Spleen (tissue), 11 donors: ENCODE measurements around the gene CDH15. TPM values are rescaled to one million over a fixed set of nuclear protein-coding genes. Genes with fewer than 3 reads are reported as not detected.

Source experiments
- DNase-seq: peaks from one replicate; pipeline ENCODE4 v3.0.0-alpha.2; 2020
- H3K27ac ChIP-seq, 8 donors: fragments of 200-600 bp; sonication (generic) in 7 of 8; 1 replicate in 4 of 8; 2 replicates in 4 of 8; pipeline versions ENCODE4 v1.5.0 to v1.8.0; 2016 to 2021; ENCODE audit warnings: inconsistent platforms in 4 of 8, mild to moderate bottlenecking in 4 of 8, moderate library complexity in 1 of 8
- H3K27me3 ChIP-seq, 7 donors: fragments of 200-600 bp; sonication (generic) in 6 of 7; replicated peaks in 1 of 7; 1 replicate in 4 of 7; 2 replicates in 3 of 7; pipeline versions ENCODE4 v1.5.0 to v1.8.0; 2016 to 2021; ENCODE audit warnings: inconsistent platforms in 3 of 7, mild to moderate bottlenecking in 1 of 7
- H3K36me3 ChIP-seq, 6 donors: fragments of 200-600 bp; sonication (generic) in 5 of 6; 1 replicate in 4 of 6; 2 replicates in 2 of 6; pipeline versions ENCODE4 v1.5.0 to v1.8.0; 2016 to 2021; ENCODE audit warnings: inconsistent platforms in 2 of 6
- H3K4me1 ChIP-seq, 6 donors: fragments of 200-600 bp; sonication (generic) in 5 of 6; 1 replicate in 3 of 6; 2 replicates in 3 of 6; pipeline versions ENCODE4 v1.5.0 to v1.8.0; 2016 to 2021; ENCODE audit warnings: inconsistent platforms in 3 of 6
- H3K4me3 ChIP-seq, 8 donors: fragments of 200-600 bp; sonication (generic) in 7 of 8; 1 replicate in 4 of 8; 2 replicates in 4 of 8; pipeline versions ENCODE4 v1.5.0 to v1.8.0; 2016 to 2021; ENCODE audit warnings: inconsistent platforms in 4 of 8, mild to moderate bottlenecking in 4 of 8, moderate library complexity in 2 of 8
- H3K9me3 ChIP-seq, 8 donors: fragments of 200-600 bp; sonication (generic) in 7 of 8; 1 replicate in 4 of 8; 2 replicates in 4 of 8; pipeline versions ENCODE4 v1.5.0 to v1.8.0; 2016 to 2021; ENCODE audit warnings: inconsistent platforms in 4 of 8
- POLR2A ChIP-seq, 3 donors: fragments of 450-650 bp; IDR thresholded peaks; one replicate each; pipeline ENCODE4 v1.5.1; 2017; ENCODE audit warnings: antibody characterized with exemption in 3 of 3, mild to moderate bottlenecking in 1 of 3
- POLR2AphosphoS5 ChIP-seq, 3 donors: sonication (generic); formaldehyde crosslinking; IDR thresholded peaks; one replicate each; pipeline ENCODE4 v1.5.1; 2017; ENCODE audit warnings: antibody characterized with exemption in 3 of 3
- WGBS, 5 donors: extraction: QIAGEN DNeasy Blood & Tissue Kit in 3 of 5; methylation state at CpG; one replicate each; pipeline versions ENCODE4 v1.1.5 to v1.1.7; 2013 to 2018; 5-methylcytosine and 5-hydroxymethylcytosine counted together
- intact Hi-C: fragments of 100-400 bp; cut with DNase I; formaldehyde crosslinking; loops from one replicate; pipeline ENCODE4 v1.15.0; 2023; ENCODE audit warnings: low total_unique reads
- polyA plus RNA-seq, 3 donors: library from polyadenylated mRNA; stranded (reverse); fragments of 200-250 nt; gene quantifications; one replicate each; pipeline ENCODE4 v1.2.1, GENCODE V29; 2013
- total RNA-seq, 7 donors: library from RNA; depleted of rRNA in 3 of 7; stranded (reverse); fragments of >200 nt in 3 of 7; fragmentation: NEBNext Ultra II Directional in 4 of 7; extraction: Animal tissue kit (Norgen Biotek cat#: 25700) in 4 of 7; gene quantifications; one replicate each; pipeline versions ENCODE4 v1.1.0 to v1.2.1, GENCODE V29; 2016 to 2021
- TF ChIP-seq, protein P1 (sequence below), 11 experiments: fragments of 200-600 bp in 7 of 11; fragments of 450-650 bp in 4 of 11; sonication (generic) in 4 of 11; IDR thresholded peaks in 8 of 11; conservative IDR thresholded peaks in 3 of 11; 1 replicate in 7 of 11; 2 replicates in 4 of 11; pipeline versions ENCODE4 v1.4.0 to v1.8.0; 2016 to 2021; ENCODE audit warnings: antibody characterized with exemption in 11 of 11, inconsistent platforms in 4 of 11, mild to moderate bottlenecking in 1 of 11
- donor health status: healthy with polysubstance abuse.
- donor health status: DM: no; HTN: no; CAD: no; lungs with moderate emphysema.
- donor health status: DM: no; HTN: no; CAD: no.
- donor health status: Bipolar disorder and iron deficiency.
- donor health status: healthy.
- donor health status: DM: no; HTN: no; CAD: no.
- donor health status: DM: yes; HTN: yes; CAD: no.

The CDH15 gene
- total and polyA plus RNA-seq, 10 donors = 0.14 to 7.4 (median 1.2) TPM

DNA sequence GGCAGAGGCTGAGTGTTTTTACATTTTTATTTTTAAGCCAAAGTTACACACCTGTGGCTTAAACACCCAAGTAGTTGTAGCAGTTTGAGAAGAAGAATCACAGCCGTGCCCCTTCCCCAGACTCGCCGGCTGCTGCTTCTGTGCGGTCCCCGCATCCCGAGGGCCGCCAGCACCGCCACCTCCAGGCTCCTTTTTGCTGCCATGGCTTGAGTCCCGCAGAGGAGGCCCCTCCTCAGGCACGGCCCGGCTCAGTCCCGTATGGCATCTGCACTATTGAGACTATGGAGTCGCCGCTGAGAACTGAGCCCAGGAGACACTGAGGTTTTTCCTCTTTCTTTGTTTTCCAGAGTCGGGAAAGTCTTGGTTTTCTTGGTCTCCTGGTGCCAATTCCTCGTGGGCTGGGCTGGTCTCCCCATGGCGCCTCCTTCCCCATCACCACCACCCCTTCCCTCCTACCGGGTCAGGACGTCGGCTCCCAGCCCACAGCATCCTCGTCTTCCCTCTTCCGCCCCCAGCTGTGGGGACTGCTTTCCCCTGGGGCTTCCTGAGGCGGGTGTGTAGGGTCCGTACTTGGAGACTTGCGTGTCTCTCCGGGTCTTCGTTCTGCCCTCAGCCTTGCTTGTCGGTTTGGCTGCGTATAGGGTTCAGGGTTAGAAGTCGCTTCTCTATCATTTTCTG, 32.6 kb upstream of the CDH15 start:
- Histone ChIP-seq H3K9me3 (no peaks in the 10 kb centered on the region), H3K27me3 (no peaks in the 10 kb centered on the region), H3K36me3 (peaks cover 0 to 100% (median 66%) of the 10 kb centered on the region in 6 donors), H3K27ac (no peak overlapping the region), H3K4me3 (no peak overlapping the region), H3K4me1 (no peaks in the 10 kb centered on the region)
- TF ChIP-seq POLR2AphosphoS5 (IDR thresholded peaks at IDR 0.05) = no peak
- TF ChIP-seq, protein P1, sequence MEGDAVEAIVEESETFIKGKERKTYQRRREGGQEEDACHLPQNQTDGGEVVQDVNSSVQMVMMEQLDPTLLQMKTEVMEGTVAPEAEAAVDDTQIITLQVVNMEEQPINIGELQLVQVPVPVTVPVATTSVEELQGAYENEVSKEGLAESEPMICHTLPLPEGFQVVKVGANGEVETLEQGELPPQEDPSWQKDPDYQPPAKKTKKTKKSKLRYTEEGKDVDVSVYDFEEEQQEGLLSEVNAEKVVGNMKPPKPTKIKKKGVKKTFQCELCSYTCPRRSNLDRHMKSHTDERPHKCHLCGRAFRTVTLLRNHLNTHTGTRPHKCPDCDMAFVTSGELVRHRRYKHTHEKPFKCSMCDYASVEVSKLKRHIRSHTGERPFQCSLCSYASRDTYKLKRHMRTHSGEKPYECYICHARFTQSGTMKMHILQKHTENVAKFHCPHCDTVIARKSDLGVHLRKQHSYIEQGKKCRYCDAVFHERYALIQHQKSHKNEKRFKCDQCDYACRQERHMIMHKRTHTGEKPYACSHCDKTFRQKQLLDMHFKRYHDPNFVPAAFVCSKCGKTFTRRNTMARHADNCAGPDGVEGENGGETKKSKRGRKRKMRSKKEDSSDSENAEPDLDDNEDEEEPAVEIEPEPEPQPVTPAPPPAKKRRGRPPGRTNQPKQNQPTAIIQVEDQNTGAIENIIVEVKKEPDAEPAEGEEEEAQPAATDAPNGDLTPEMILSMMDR (IDR thresholded peaks at IDR 0.05 in 8 of 11, conservative IDR thresholded peaks at IDR 0.05 in 3 of 11) = no peak
- no peak for TF ChIP-seq POLR2A (IDR thresholded peaks at IDR 0.05)
- intact Hi-C loops = no loop called here
- 91 to 97% (median 94%) methylated on average over 30 of the region's 30 CpGs for WGBS, 5 donors
- DNase-seq = peak; percentile 47

DNA sequence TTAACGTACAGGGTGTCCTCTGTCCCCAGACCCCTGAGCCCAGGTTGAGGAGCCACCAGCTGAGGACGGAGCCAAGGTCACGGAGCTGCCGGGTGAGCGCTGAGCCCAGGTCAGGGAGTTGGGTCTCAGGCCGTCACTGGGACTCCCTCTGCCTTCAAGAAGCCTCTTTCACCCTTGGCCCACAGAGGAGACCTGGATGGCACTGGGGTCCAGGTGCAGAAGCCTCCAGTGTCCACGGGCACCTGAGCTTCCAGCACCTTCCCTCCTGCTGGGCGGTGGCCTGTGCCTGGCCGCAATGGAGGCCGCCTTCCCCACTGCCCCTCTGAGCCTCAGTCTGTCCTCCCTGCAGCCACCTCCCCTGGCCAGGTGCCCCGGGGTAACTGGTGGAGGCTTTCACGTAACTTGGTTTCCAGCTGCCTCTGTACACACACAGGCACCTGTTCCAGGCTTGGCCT, 31.6 kb upstream of the CDH15 start:
- Histone ChIP-seq H3K27me3 (no peaks in the 10 kb centered on the region), H3K4me3 (no peak overlapping the region), H3K9me3 (no peaks in the 10 kb centered on the region), H3K4me1 (no peaks in the 10 kb centered on the region), H3K27ac (no peak overlapping the region), H3K36me3 (peaks cover 0 to 100% (median 61%) of the 10 kb centered on the region in 6 donors)
- WGBS, 5 donors = 95 to 98% (median 97%) methylated on average over 9 to 12 of the region's 12 CpGs
- peak; percentile 54 for DNase-seq
- intact Hi-C loops = no loop called here
- no peak for TF ChIP-seq POLR2AphosphoS5 (IDR thresholded peaks at IDR 0.05)
- TF ChIP-seq, protein P1 (IDR thresholded peaks at IDR 0.05 in 8 of 11, conservative IDR thresholded peaks at IDR 0.05 in 3 of 11) = no peak
- no peak for TF ChIP-seq POLR2A (IDR thresholded peaks at IDR 0.05)

DNA sequence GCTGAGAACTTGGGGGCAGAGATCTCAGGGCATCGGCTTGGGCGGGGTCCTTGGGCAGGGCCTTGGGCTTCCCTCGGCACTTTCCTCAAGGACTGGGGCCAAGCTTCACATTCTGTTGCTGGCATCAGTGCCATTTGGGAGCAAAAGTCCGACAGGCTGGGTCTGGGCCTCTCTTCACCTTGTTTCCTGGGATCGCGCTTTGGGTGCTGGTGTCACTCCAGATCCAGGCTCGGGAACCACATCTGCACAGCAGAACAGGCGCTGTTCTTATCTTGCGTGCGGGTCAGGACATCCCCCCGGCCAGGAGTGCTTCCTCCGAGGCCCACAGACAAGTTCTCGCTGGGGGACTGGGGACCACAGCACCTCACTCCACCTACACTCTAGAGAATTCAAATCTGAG, 31.1 kb upstream of the CDH15 start:
- H3K27ac ChIP-seq = no peak overlapping the region
- intact Hi-C loops = no loop called here
- H3K4me1 ChIP-seq = no peaks in the 10 kb centered on the region
- peaks cover 0 to 100% (median 61%) of the 10 kb centered on the region in 6 donors for H3K36me3 ChIP-seq
- TF ChIP-seq POLR2AphosphoS5 (IDR thresholded peaks at IDR 0.05) (no peak), POLR2A (IDR thresholded peaks at IDR 0.05) (no peak)
- TF ChIP-seq, protein P1 (IDR thresholded peaks at IDR 0.05 in 8 of 11, conservative IDR thresholded peaks at IDR 0.05 in 3 of 11) = no peak
- 92 to 97% (median 94%) methylated on average over 13 of the region's 13 CpGs for WGBS, 5 donors
- H3K4me3 ChIP-seq = no peak overlapping the region
- H3K27me3 ChIP-seq = no peaks in the 10 kb centered on the region
- H3K9me3 ChIP-seq = no peaks in the 10 kb centered on the region
- DNase-seq = peak; percentile 55

DNA sequence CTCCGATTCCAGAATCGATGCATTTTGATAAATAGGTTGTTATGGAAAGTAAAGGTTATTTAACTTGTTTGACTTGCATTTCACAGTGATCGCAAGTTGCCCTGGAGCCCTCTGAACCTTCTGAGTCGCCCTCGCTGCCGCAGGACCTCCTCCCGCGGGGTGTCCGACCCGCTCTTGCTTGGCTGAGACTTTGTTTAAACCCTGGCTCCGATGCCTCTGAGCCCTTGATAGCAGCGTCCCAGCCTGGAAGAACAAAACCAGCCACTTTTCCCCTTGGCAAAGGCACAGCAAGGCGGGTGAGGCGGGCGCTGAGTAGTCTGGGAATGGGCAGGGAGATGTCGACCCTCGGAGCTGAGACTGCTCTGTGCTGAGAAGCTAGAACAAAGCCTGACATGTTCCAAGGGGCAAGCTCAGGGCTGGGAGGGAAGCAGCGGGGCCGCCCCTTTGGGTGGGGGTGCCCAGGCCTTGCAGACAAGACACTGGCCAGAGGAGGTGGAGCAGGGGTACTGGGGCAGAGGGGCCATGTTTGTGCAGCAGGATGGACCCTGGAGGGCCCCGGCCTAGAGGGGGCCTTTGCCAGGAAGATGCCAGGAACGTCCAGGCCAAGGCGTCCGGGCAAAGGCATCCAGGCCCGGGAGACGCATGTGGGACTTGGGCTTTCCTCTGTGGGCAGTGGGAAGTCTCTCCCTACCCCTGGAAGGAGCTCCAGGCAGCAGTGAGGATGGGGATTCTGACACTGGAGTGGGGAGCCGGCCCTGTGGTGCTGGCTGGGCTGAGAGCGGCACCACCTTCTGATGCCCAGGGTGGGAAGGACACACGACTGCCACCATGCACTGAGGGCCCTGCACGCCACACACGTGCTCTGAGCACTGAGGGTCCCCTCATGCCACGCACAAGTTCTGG, 30.3 kb upstream of the CDH15 start:
- H3K4me1 ChIP-seq = no peaks in the 10 kb centered on the region
- 90 to 97% (median 96%) methylated on average over 27 to 31 of the region's 31 CpGs for WGBS, 5 donors
- no peaks in the 10 kb centered on the region for H3K9me3 ChIP-seq
- TF ChIP-seq, protein P1 (IDR thresholded peaks at IDR 0.05 in 8 of 11, conservative IDR thresholded peaks at IDR 0.05 in 3 of 11) = no peak
- TF ChIP-seq POLR2AphosphoS5 (IDR thresholded peaks at IDR 0.05) = no peak
- intact Hi-C loops = no loop called here
- no peak overlapping the region for H3K4me3 ChIP-seq
- no peaks in the 10 kb centered on the region for H3K27me3 ChIP-seq
- peak; percentile 67 for DNase-seq
- H3K36me3 ChIP-seq = peaks cover 0 to 100% (median 62%) of the 10 kb centered on the region in 6 donors
- H3K27ac ChIP-seq = no peak overlapping the region
